ENCODE results near the gene FIGNL1. TPM values are rescaled to one million over a fixed set of nuclear protein-coding genes. Genes with fewer than 3 reads are reported as not detected.

The FIGNL1 gene
- polyA plus RNA-seq, 3 donors, result 0.55 to 2.4 (median 1.8) TPM

- Histone ChIP-seq H3K9me3 (replicated peaks in 1 of 2; ENCODE audit: control insufficient read depth in 1 of 2, insufficient read depth in 1 of 2, low read length in 2 of 2) (no peaks in the 10 kb centered on the region), H3K4me1 (ENCODE audit: control insufficient read depth in 1 of 2, insufficient read depth in 2 of 2, low read length in 2 of 2) (no peaks in the 10 kb centered on the region), H3K4me2 (replicated peaks; ENCODE audit: extremely low read depth, low read length, poor library complexity, severe bottlenecking) (no peak overlapping the region), H3K27ac (ENCODE audit: low read depth in 1 of 2, low read length in 2 of 2) (no peak overlapping the region), H2AFZ (ENCODE audit: insufficient read depth, low read depth, low read length, poor library complexity, severe bottlenecking) (no peak overlapping the region), H3K36me3 (replicated peaks in 1 of 2; ENCODE audit: control insufficient read depth in 1 of 2, insufficient read depth in 2 of 2, low read length in 2 of 2) (no peaks in the 10 kb centered on the region), H3K9ac (ENCODE audit: insufficient read depth, low read length, poor library complexity, severe bottlenecking) (no peak overlapping the region), H3K79me2 (ENCODE audit: insufficient read depth, low read length) (no peaks in the 10 kb centered on the region), H4K20me1 (ENCODE audit: insufficient read depth, low read length) (no peaks in the 10 kb centered on the region), H3K27me3 (ENCODE audit: control insufficient read depth in 2 of 2, insufficient read depth in 2 of 2, low read length in 2 of 2) (peaks cover 0 to 11% of the 10 kb centered on the region in 2 donors), H3K4me3 (replicated peaks in 1 of 3; ENCODE audit: low read depth in 2 of 3, low read length in 3 of 3) (no peak overlapping the region)
- Mint-ChIP-seq H3K27ac (no peak overlapping the region), H3K4me3 (no peak overlapping the region), H3K9me3 (peaks cover 0 to 4% (median 0%) of the 10 kb centered on the region in 7 donors), H3K27me3 (ENCODE audit: low read depth in 3 of 3) (peaks cover 5 to 21% (median 15%) of the 10 kb centered on the region in 3 donors), H3K36me3 (no peaks in the 10 kb centered on the region), H3K4me1 (no peaks in the 10 kb centered on the region)
- WGBS (ENCODE audit: insufficient coverage), result 54% methylated on average over 5 of the region's 6 CpGs
- intact Hi-C loops (cut with micrococcal nuclease), result no loop called here
- TF ChIP-seq CTCF (IDR thresholded peaks at IDR 0.05), result no peak
- DNase-seq, result no peak
These were observed 46.4 kb upstream of the FIGNL1 start for GRCh38 chr7:50496569-50496968.

- Histone ChIP-seq H3K4me2 (replicated peaks; ENCODE audit: extremely low read depth, low read length, poor library complexity, severe bottlenecking) (no peak overlapping the region), H3K4me3 (replicated peaks in 1 of 3; ENCODE audit: low read depth in 2 of 3, low read length in 3 of 3) (no peak overlapping the region), H2AFZ (ENCODE audit: insufficient read depth, low read depth, low read length, poor library complexity, severe bottlenecking) (no peak overlapping the region), H3K27ac (ENCODE audit: low read depth in 1 of 2, low read length in 2 of 2) (no peak overlapping the region), H3K36me3 (replicated peaks in 1 of 2; ENCODE audit: control insufficient read depth in 1 of 2, insufficient read depth in 2 of 2, low read length in 2 of 2) (no peaks in the 10 kb centered on the region), H3K79me2 (ENCODE audit: insufficient read depth, low read length) (no peaks in the 10 kb centered on the region), H3K9me3 (replicated peaks in 1 of 2; ENCODE audit: control insufficient read depth in 1 of 2, insufficient read depth in 1 of 2, low read length in 2 of 2) (no peaks in the 10 kb centered on the region), H3K27me3 (ENCODE audit: control insufficient read depth in 2 of 2, insufficient read depth in 2 of 2, low read length in 2 of 2) (peaks cover 0 to 11% of the 10 kb centered on the region in 2 donors), H3K9ac (ENCODE audit: insufficient read depth, low read length, poor library complexity, severe bottlenecking) (no peak overlapping the region), H4K20me1 (ENCODE audit: insufficient read depth, low read length) (no peaks in the 10 kb centered on the region), H3K4me1 (ENCODE audit: control insufficient read depth in 1 of 2, insufficient read depth in 2 of 2, low read length in 2 of 2) (no peaks in the 10 kb centered on the region)
- Mint-ChIP-seq H3K4me3 (no peak overlapping the region), H3K36me3 (no peaks in the 10 kb centered on the region), H3K9me3 (peaks cover 0 to 3% (median 0%) of the 10 kb centered on the region in 7 donors), H3K27ac (peak overlapping the region in 1 of 7 donors; percentile 22), H3K4me1 (no peaks in the 10 kb centered on the region), H3K27me3 (ENCODE audit: low read depth in 3 of 3) (peaks cover 3 to 21% (median 15%) of the 10 kb centered on the region in 3 donors)
- DNase-seq, result no peak
- intact Hi-C loops (cut with micrococcal nuclease), result no loop called here
- no peak for TF ChIP-seq CTCF (IDR thresholded peaks at IDR 0.05)
- no CpG with 5 or more reads among the region's 3 CpGs for WGBS (ENCODE audit: insufficient coverage)
These were observed 45.6 kb upstream of the FIGNL1 start for GRCh38 chr7:50495746-50496145.
